ENCODE results near the gene SMG1.
"Not testable (repeated sequence)": the region's sequence is repeated elsewhere in the genome, so short reads cannot be mapped to it uniquely, and the experiment has no call there.

Gene SMG1

GRCh38 chr16:18925215-18925985 is 808 bp downstream of the SMG1 start:
- H3K4me3 ChIP-seq (ENCODE audit: low read length) = peak overlapping the region; percentile 91
- peak overlapping the region; percentile 76 for H3K27ac ChIP-seq (ENCODE audit: low read depth, low read length)
- H3K36me3 ChIP-seq (ENCODE audit: control insufficient read depth, low read length) = peaks cover 19% of the 10 kb centered on the region
- peaks cover 55% of the 10 kb centered on the region for H3K79me2 ChIP-seq (ENCODE audit: control insufficient read depth, low read length)
- H3K27me3 ChIP-seq (ENCODE audit: control insufficient read depth, low read length); H4K20me1 ChIP-seq (ENCODE audit: control insufficient read depth, insufficient read depth, low read depth, low read length); H3K9me3 ChIP-seq (ENCODE audit: control insufficient read depth, insufficient read depth, low read length); H3F3A ChIP-seq (ENCODE audit: control insufficient read depth, insufficient read depth); H3K9me2 ChIP-seq (replicated peaks; ENCODE audit: control insufficient read depth, low read length): not testable (repeated sequence)
- H3K4me2 ChIP-seq (ENCODE audit: low read length) = peak overlapping the region; percentile 70
- peaks cover 45% of the 10 kb centered on the region for H3K4me1 ChIP-seq (ENCODE audit: control insufficient read depth, low read length)

- not testable (repeated sequence) for H3K27me3 ChIP-seq (ENCODE audit: control insufficient read depth, low read length); H4K20me1 ChIP-seq (ENCODE audit: control insufficient read depth, insufficient read depth, low read depth, low read length); H3K9me3 ChIP-seq (ENCODE audit: control insufficient read depth, insufficient read depth, low read length); H3K9me2 ChIP-seq (replicated peaks; ENCODE audit: control insufficient read depth, low read length); H3K27ac ChIP-seq (ENCODE audit: low read depth, low read length); H3F3A ChIP-seq (ENCODE audit: control insufficient read depth, insufficient read depth)
- H3K4me2 ChIP-seq (ENCODE audit: low read length) = peak overlapping the region; percentile 70
- peaks cover 45% of the 10 kb centered on the region for H3K4me1 ChIP-seq (ENCODE audit: control insufficient read depth, low read length)
- H3K4me3 ChIP-seq (ENCODE audit: low read length) = peak overlapping the region; percentile 91
- peaks cover 19% of the 10 kb centered on the region for H3K36me3 ChIP-seq (ENCODE audit: control insufficient read depth, low read length)
- peaks cover 67% of the 10 kb centered on the region for H3K79me2 ChIP-seq (ENCODE audit: control insufficient read depth, low read length)
Observed at GRCh38 chr16:18923935-18924334, 2.3 kb downstream of the SMG1 start.

- Histone ChIP-seq H3K4me3 (ENCODE audit: low read length) (peak overlapping the region; percentile 91), H3K4me1 (ENCODE audit: control insufficient read depth, low read length) (peaks cover 47% of the 10 kb centered on the region), H3K4me2 (ENCODE audit: low read length) (peak overlapping the region; percentile 70), H3K27ac (ENCODE audit: low read depth, low read length) (0 out of 2 replicates have a peak overlapping the region, but pooled peaks have one; percentile 30), H3K79me2 (ENCODE audit: control insufficient read depth, low read length) (peaks cover 75% of the 10 kb centered on the region), H3K36me3 (ENCODE audit: control insufficient read depth, low read length) (peaks cover 19% of the 10 kb centered on the region)
- H3K27me3 ChIP-seq (ENCODE audit: control insufficient read depth, low read length); H4K20me1 ChIP-seq (ENCODE audit: control insufficient read depth, insufficient read depth, low read depth, low read length); H3K9me2 ChIP-seq (replicated peaks; ENCODE audit: control insufficient read depth, low read length); H3K9me3 ChIP-seq (ENCODE audit: control insufficient read depth, insufficient read depth, low read length); H3F3A ChIP-seq (ENCODE audit: control insufficient read depth, insufficient read depth): not testable (repeated sequence)
Observed at GRCh38 chr16:18923124-18923523, 3.1 kb downstream of the SMG1 start.

- H3K27me3 ChIP-seq (ENCODE audit: control insufficient read depth, low read length); H3K9me2 ChIP-seq (replicated peaks; ENCODE audit: control insufficient read depth, low read length); H3K4me3 ChIP-seq (ENCODE audit: low read length); H3K9me3 ChIP-seq (ENCODE audit: control insufficient read depth, insufficient read depth, low read length); H3F3A ChIP-seq (ENCODE audit: control insufficient read depth, insufficient read depth); H3K4me1 ChIP-seq (ENCODE audit: control insufficient read depth, low read length); H3K27ac ChIP-seq (ENCODE audit: low read depth, low read length); H3K36me3 ChIP-seq (ENCODE audit: control insufficient read depth, low read length); H4K20me1 ChIP-seq (ENCODE audit: control insufficient read depth, insufficient read depth, low read depth, low read length); H3K4me2 ChIP-seq (ENCODE audit: low read length): not testable (repeated sequence)
- peaks cover 100% of the 10 kb centered on the region for H3K79me2 ChIP-seq (ENCODE audit: control insufficient read depth, low read length)
Observed at GRCh38 chr16:18909585-18909984, 16.6 kb downstream of the SMG1 start.

GRCh38 chr16:18908716-18909115 is 17.5 kb downstream of the SMG1 start:
- not testable (repeated sequence) for H3K9me2 ChIP-seq (replicated peaks; ENCODE audit: control insufficient read depth, low read length); H3K4me2 ChIP-seq (ENCODE audit: low read length); H3K27me3 ChIP-seq (ENCODE audit: control insufficient read depth, low read length); H3K9me3 ChIP-seq (ENCODE audit: control insufficient read depth, insufficient read depth, low read length); H3K36me3 ChIP-seq (ENCODE audit: control insufficient read depth, low read length); H3K4me3 ChIP-seq (ENCODE audit: low read length); H3F3A ChIP-seq (ENCODE audit: control insufficient read depth, insufficient read depth); H4K20me1 ChIP-seq (ENCODE audit: control insufficient read depth, insufficient read depth, low read depth, low read length); H3K27ac ChIP-seq (ENCODE audit: low read depth, low read length)
- H3K79me2 ChIP-seq (ENCODE audit: control insufficient read depth, low read length) = peaks cover 100% of the 10 kb centered on the region
- H3K4me1 ChIP-seq (ENCODE audit: control insufficient read depth, low read length) = peaks cover 11% of the 10 kb centered on the region

- Histone ChIP-seq H3K4me2 (ENCODE audit: low read length) (peak overlapping the region; percentile 81), H3K4me1 (ENCODE audit: control insufficient read depth, low read length) (peaks cover 70% of the 10 kb centered on the region), H3K79me2 (ENCODE audit: control insufficient read depth, low read length) (peaks cover 100% of the 10 kb centered on the region), H3K27ac (ENCODE audit: low read depth, low read length) (peak overlapping the region; percentile 76), H3K4me3 (ENCODE audit: low read length) (peak overlapping the region; percentile 15; the same call in 1 of the 2 replicates)
- H3K9me2 ChIP-seq (replicated peaks; ENCODE audit: control insufficient read depth, low read length); H3F3A ChIP-seq (ENCODE audit: control insufficient read depth, insufficient read depth); H3K36me3 ChIP-seq (ENCODE audit: control insufficient read depth, low read length); H3K27me3 ChIP-seq (ENCODE audit: control insufficient read depth, low read length); H4K20me1 ChIP-seq (ENCODE audit: control insufficient read depth, insufficient read depth, low read depth, low read length); H3K9me3 ChIP-seq (ENCODE audit: control insufficient read depth, insufficient read depth, low read length): not testable (repeated sequence)
Observed at GRCh38 chr16:18902778-18903177, 23.4 kb downstream of the SMG1 start.

GRCh38 chr16:18902044-18902443 is 24.2 kb downstream of the SMG1 start:
- H3K9me2 ChIP-seq (replicated peaks; ENCODE audit: control insufficient read depth, low read length); H4K20me1 ChIP-seq (ENCODE audit: control insufficient read depth, insufficient read depth, low read depth, low read length); H3K36me3 ChIP-seq (ENCODE audit: control insufficient read depth, low read length); H3F3A ChIP-seq (ENCODE audit: control insufficient read depth, insufficient read depth); H3K27me3 ChIP-seq (ENCODE audit: control insufficient read depth, low read length); H3K9me3 ChIP-seq (ENCODE audit: control insufficient read depth, insufficient read depth, low read length): not testable (repeated sequence)
- Histone ChIP-seq H3K4me1 (ENCODE audit: control insufficient read depth, low read length) (peaks cover 74% of the 10 kb centered on the region), H3K4me2 (ENCODE audit: low read length) (peak overlapping the region; percentile 81), H3K4me3 (ENCODE audit: low read length) (peak overlapping the region; percentile 47), H3K79me2 (ENCODE audit: control insufficient read depth, low read length) (peaks cover 100% of the 10 kb centered on the region), H3K27ac (ENCODE audit: low read depth, low read length) (peak overlapping the region; percentile 76)

GRCh38 chr16:18901194-18901593 is 25.0 kb downstream of the SMG1 start:
- Histone ChIP-seq H3K4me1 (ENCODE audit: control insufficient read depth, low read length) (peaks cover 74% of the 10 kb centered on the region), H3K79me2 (ENCODE audit: control insufficient read depth, low read length) (peaks cover 94% of the 10 kb centered on the region), H3K27ac (ENCODE audit: low read depth, low read length) (peak overlapping the region; percentile 76), H3K4me2 (ENCODE audit: low read length) (peak overlapping the region; percentile 81), H3K36me3 (ENCODE audit: control insufficient read depth, low read length) (peaks cover 11% of the 10 kb centered on the region)
- H3K9me2 ChIP-seq (replicated peaks; ENCODE audit: control insufficient read depth, low read length); H3K9me3 ChIP-seq (ENCODE audit: control insufficient read depth, insufficient read depth, low read length); H3K4me3 ChIP-seq (ENCODE audit: low read length); H3F3A ChIP-seq (ENCODE audit: control insufficient read depth, insufficient read depth); H4K20me1 ChIP-seq (ENCODE audit: control insufficient read depth, insufficient read depth, low read depth, low read length); H3K27me3 ChIP-seq (ENCODE audit: control insufficient read depth, low read length): not testable (repeated sequence)

Measured in DOHH2 (cell line).